SJCRH30 (cell line): Measurements from ENCODE around the gene HMGN4. TPM values are rescaled to one million over a fixed set of nuclear protein-coding genes. Genes with fewer than 3 reads are reported as not detected.
"Not testable (repeated sequence)": the region's sequence is repeated elsewhere in the genome, so short reads cannot be mapped to it uniquely, and the experiment has no call there.

Source experiments
- DNase-seq, 2 experiments: peaks; one replicate each; pipeline ENCODE4 v3.0.0-alpha.2; 2015 to 2020
- H3K27ac ChIP-seq: fragments of 250-450 bp; sonication (Bioruptor Pico); 2 replicates; pipeline ENCODE4 v1.5.1; 2020; ENCODE audit warnings: mild to moderate bottlenecking, moderate library complexity
- H3K27me3 ChIP-seq: fragments of 250-450 bp; sonication (Bioruptor Pico); 2 replicates; pipeline ENCODE4 v1.5.1; 2020; ENCODE audit warnings: mild to moderate bottlenecking, moderate library complexity
- H3K36me3 ChIP-seq: fragments of 250-450 bp; sonication (Bioruptor Pico); 2 replicates; pipeline ENCODE4 v1.5.1; 2020; ENCODE audit warnings: mild to moderate bottlenecking, moderate library complexity
- H3K4me1 ChIP-seq: fragments of 250-450 bp; sonication (Bioruptor Pico); 2 replicates; pipeline ENCODE4 v1.5.1; 2020; ENCODE audit warnings: mild to moderate bottlenecking, moderate library complexity
- H3K4me3 ChIP-seq: fragments of 250-450 bp; sonication (Bioruptor Pico); 2 replicates; pipeline ENCODE4 v1.5.1; 2020; ENCODE audit warnings: mild to moderate bottlenecking, moderate library complexity
- H3K9me3 ChIP-seq: fragments of 250-450 bp; sonication (Bioruptor Pico); replicated peaks from 2 replicates; pipeline ENCODE4 v1.5.1; 2020; ENCODE audit warnings: mild to moderate bottlenecking, moderate library complexity
- total RNA-seq: library from RNA; depleted of rRNA; stranded (reverse); fragments of >200 nt; shearing (Covaris generic); gene quantifications from 2 replicates; pipeline ENCODE4 v1.2.3, GENCODE V29; 2014

Gene HMGN4
- total RNA-seq, 1 experiment from 2014 or later, result 53.8 TPM

DNA sequence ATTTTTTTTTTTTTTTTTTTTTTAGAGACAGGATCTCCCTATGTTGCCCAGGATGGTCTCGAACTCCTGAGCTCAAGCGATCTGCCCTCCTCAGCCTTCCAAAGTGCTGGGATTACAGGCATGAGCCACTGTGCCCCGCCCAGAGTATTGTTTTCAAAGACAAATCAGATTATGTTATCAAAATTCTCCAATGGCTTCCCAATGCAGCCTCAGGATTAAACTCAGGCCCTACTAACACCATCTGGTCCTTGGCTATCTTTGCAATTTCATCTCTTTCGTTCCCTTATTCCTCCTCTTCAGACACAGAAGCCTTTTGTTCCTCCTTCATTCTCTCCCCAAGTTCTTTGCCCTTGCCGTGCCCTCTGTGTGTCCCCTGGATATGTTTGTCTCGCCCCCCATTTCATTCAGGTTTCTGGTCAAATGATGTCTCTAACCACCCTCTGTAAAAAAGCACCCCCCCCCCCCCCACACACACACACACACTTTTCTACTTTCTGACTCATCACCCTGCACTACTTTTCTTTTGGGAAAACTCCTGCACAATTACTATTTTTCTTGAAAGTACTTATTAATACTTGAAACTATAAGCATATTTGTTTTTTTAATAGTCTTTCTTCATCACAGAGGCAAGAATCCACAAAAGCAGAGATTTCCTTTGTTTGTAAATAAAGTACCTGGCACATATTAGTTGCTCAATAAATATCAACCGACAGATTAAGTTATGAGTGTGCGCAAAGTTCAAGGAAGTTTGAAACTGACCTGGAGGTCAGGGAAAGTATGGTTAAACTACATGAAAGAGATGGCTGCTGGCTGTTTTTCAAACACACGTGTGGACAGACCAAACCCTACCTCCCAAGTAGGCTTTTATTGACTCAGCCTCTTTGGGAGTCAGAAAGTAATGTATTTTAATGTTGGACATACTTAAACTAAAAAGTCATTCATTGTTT, 21.4 kb upstream of the HMGN4 start:
- Histone ChIP-seq H3K36me3 (no peaks in the 10 kb centered on the region), H3K4me3 (no peak overlapping the region), H3K9me3 (no peaks in the 10 kb centered on the region), H3K27ac (no peak overlapping the region), H3K27me3 (no peaks in the 10 kb centered on the region), H3K4me1 (no peaks in the 10 kb centered on the region; the same call in 1 of the 2 replicates)
- DNase-seq, result no peak

DNA sequence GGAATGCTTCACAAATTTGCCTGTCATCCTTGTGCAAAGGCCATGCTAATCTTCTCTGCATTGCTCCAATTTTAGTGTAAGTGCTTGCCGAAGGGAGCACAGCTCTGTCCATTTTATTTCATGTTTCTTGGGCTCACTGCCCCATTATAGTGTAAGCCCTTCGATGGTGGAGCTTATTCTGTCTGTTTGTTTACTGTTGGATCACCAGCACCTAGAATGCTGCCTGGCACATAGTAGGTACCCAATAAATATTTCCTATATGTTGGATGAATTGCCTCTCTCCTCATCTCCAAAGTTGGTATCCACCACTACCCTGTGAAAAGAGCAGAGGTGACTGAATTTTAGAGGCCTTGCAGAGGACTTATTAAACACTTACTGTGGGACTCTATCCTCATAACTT, 18.8 kb upstream of the HMGN4 start:
- Histone ChIP-seq H3K4me3 (no peak overlapping the region), H3K27ac (no peak overlapping the region), H3K9me3 (no peaks in the 10 kb centered on the region), H3K27me3 (no peaks in the 10 kb centered on the region), H3K36me3 (no peaks in the 10 kb centered on the region), H3K4me1 (no peaks in the 10 kb centered on the region; the same call in 1 of the 2 replicates)
- DNase-seq, result no peak

DNA sequence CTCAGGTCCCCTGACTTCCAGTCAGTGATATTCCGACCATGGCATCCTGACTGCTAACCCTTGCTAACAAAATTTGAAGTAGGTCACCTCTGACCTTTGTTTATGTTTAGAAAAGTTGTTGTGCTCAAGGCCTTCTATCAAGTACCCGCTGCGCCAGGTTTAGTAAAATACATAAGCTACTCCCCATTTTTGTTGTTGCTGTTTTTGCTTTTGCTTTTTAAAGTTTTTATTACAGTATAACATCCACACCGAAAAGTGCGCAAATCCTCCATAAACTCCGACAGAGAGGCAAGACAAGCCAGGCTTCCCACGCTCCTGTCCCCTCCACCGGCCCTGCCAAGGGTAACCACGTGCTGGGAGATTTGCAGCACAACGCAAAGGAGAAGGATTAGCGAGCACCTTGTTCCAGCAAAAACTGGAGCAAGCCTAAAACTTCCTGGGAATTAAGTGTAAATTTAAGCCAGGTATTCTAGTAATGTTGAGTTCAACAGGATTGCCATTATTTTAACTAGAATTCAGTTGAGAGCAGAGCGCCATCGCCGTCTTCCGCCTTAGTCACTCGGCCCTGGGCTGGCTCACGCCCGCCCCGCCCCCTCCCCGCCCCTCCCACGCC, 17.8 kb upstream of the HMGN4 start:
- no peaks in the 10 kb centered on the region; the same call in 1 of the 2 replicates for H3K4me1 ChIP-seq
- H3K36me3 ChIP-seq, result no peaks in the 10 kb centered on the region
- DNase-seq, result peak; percentile 65 to 72
- peak overlapping the region; percentile 62 for H3K4me3 ChIP-seq
- peak overlapping the region; percentile 65 for H3K27ac ChIP-seq
- no peaks in the 10 kb centered on the region for H3K9me3 ChIP-seq
- no peaks in the 10 kb centered on the region for H3K27me3 ChIP-seq

DNA sequence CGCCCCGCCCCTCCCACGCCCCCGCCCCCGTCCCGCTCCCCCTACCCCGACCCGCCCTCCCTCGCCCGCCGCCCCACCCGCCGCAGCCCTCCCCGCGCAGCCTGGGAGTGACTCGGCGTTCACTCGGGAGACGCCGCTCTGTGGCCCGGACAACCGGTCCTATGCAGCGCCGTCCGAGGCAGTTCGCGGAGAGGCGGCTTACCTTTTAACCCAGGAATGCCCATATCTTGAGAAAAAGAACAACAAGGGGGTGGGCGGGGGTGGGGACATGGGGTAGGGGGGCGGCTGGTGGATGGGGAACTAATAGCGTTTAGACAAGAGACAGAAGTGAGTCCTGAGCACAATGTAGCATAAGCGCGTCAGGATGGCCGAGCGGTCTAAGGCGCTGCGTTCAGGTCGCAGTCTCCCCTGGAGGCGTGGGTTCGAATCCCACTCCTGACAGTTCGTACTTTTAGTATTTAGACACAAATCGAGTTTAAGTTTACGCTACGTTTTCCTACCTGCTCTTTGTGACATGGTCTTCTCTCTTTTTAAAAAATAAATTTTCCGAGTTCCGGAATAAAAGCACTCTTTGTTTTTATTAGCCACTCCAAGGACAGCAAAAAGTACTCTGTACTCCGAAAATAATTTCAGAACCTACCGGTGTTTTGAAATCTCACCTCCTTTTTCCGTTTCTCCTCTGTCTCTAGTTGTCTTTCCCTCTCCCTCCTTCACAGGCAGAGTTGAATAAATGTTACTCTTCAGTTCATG, 17.1 kb upstream of the HMGN4 start:
- Histone ChIP-seq H3K36me3 (no peaks in the 10 kb centered on the region), H3K9me3 (no peaks in the 10 kb centered on the region), H3K4me3 (peak overlapping the region; percentile 62), H3K27ac (no peak overlapping the region), H3K4me1 (no peaks in the 10 kb centered on the region; the same call in 1 of the 2 replicates), H3K27me3 (no peaks in the 10 kb centered on the region)
- peak; percentile 81 to 83 for DNase-seq

DNA sequence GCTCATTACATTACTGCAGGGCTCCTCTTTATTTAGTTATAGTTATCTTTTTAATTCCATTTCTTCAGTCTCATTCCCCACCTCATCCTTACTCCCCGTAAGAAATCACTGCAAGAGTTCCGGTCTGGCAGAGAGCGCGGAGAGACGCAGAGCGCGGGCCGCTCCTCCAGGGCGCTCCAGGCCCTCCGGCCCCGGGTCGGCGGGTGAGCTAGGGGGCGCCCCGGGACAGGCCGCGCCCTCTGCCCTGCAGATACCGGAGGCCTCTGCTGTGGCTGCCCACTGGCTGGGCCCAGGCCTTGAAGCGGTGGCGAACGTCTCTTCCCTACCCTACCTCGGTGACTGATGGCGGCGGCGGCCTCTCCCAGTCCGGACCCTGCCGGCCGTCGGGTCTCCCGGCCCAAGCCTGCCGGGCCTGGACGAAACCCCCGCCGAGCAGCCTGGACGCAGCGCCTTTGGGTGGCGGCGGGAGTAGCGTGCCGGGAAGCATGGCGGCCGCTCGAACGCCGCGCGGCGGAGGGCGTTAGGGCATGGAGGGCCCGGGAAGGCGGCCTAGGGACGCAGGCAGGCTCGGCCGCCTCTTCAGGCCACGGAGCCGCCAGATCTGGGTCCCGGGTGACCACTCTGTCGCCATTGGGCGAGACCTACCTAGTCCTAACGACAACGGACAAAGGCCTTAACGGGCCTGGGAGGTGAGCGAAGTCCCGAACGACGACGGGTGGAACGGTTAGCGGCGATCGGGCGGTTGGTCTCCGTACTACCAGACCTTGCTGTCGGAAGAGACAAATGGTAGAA, 16.4 kb upstream of the HMGN4 start:
- Histone ChIP-seq H3K9me3 (no peaks in the 10 kb centered on the region), H3K27me3 (no peaks in the 10 kb centered on the region), H3K36me3 (no peaks in the 10 kb centered on the region), H3K4me1 (no peaks in the 10 kb centered on the region; the same call in 1 of the 2 replicates), H3K27ac (no peak overlapping the region), H3K4me3 (peak overlapping the region; percentile 62)
- DNase-seq, result peak in 1 of 2 experiments; percentile 27

DNA sequence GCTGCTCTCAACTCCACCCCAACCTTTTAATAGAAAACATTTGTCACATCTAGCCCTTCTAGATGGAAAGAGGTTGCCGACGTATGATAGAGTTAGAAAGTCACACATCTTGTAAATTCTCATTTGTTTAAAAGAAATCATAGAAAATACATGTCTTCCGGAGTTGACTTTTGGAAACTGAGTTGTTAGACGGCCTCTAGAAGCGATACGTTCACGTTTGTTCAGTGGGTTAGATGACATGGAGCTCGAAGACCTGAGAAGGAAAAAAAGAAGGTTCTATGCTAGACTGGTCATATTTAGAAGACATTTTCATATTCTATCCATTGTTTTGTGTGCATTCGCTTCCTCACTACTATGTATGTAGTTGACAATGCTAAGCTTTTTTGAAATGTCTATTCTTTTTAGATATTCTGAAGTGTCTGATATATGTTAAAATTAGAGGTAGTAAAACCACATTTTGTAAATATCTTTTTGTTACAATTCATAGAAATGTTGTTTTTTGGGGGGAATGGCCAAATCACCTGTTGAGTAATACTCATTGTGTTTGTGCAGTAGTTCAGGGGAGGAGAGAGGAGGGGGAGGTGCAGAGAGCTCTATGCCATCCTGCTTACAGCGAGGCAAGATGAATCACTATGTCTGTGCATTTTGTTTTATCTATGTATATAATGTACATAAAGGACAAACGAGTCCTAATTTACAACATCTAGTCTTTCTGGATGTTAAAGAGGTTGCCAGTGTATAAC, 15.5 kb upstream of the HMGN4 start:
- H3K4me3 ChIP-seq, H3K4me1 ChIP-seq, H3K9me3 ChIP-seq, DNase-seq, H3K27me3 ChIP-seq, H3K27ac ChIP-seq, H3K36me3 ChIP-seq: not testable (repeated sequence)

DNA sequence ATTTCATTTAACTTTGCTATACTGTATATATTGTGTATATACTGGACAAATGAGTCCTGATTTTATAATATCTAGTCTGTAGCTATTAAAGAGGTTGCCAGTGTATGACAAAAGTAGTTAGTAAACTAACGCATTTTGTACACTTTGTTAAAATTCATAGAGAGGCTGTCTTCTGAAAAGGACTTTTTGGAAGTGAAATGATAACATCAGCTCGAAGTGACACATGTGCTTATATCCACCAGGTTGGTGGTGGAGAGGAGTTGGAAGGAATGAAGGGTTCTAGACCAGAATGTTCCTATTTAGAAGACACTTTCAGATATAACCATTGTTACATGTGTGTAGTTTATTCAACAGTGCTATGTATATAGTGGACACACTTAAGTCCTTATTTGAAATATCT, 13.9 kb upstream of the HMGN4 start:
- not testable (repeated sequence) for H3K27ac ChIP-seq, DNase-seq, H3K4me1 ChIP-seq, H3K36me3 ChIP-seq, H3K9me3 ChIP-seq, H3K27me3 ChIP-seq, H3K4me3 ChIP-seq

DNA sequence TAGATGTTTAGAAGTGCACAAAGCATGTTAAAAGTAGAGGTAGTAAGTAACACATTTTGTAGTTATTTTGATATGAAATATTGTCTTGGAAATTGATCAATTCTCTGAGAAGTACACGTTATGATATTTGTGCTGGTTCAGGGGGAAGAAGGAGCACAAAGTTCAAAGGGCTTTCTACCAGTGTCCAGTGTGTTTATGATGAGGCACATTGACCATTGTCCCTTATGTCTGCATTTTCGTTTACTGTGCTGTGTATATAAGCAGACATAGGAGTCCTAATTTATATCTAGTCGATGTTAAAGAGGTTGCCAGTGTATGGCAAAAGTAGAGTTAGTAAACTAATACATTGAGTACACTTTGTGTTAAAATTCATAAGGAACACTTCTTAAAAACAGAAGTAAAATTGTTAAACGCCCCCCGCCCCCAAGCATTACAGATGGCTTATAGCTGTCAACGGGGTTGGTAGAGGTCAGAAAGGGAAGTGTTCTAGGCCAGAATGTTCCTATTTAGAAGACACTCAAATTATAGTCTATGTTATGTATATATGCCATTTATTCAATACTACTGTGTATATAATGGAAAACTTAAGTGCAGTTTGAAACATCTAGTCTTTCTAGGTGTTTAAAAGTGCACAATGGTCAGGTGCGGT, 13.3 kb upstream of the HMGN4 start:
- Histone ChIP-seq H3K4me1 (no peaks in the 10 kb centered on the region; the same call in 1 of the 2 replicates), H3K27ac (no peak overlapping the region), H3K4me3 (no peak overlapping the region), H3K27me3 (no peaks in the 10 kb centered on the region), H3K9me3 (no peaks in the 10 kb centered on the region), H3K36me3 (no peaks in the 10 kb centered on the region)
- DNase-seq, result no peak

DNA sequence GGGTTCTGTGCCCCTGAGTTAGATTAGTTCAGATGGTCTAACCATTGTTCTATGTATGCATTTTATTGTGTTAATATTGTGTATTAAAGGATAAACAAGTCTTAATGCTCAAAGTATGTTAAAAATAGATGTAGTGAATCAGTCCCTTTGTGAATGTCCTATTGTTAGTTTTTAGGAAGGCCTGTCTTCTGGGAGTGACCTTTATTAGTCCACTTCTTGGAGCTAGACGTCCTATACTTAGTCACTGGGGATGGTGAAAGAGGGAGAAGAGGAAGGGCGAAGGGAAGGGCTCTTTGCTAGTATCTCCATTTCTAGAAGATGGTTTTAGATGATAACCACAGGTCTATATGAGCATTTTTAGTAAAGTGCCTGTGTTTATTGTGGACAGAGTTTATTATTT, 12.3 kb upstream of the HMGN4 start:
- DNase-seq, result no peak
- Histone ChIP-seq H3K9me3 (no peaks in the 10 kb centered on the region), H3K27me3 (no peaks in the 10 kb centered on the region), H3K4me3 (no peak overlapping the region), H3K27ac (no peak overlapping the region), H3K36me3 (no peaks in the 10 kb centered on the region), H3K4me1 (no peaks in the 10 kb centered on the region)

DNA sequence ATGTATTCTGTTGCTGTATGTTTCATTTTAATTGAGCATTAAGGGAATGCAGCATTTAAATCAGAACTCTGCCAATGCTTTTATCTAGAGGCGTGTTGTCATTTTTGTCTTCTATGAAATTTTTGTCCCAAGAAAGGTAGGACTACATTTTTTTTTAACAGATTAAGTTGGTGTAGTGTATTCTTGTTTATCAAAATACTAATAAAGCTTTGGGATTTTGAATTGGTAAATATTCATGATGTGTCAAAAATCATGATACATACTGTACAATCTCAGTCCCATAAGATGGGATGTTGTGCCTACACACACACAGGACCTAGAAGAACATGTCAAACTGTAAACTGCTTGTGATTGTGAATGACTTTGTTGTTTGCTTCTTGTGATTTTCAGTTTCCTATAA, 11.2 kb upstream of the HMGN4 start:
- Histone ChIP-seq H3K9me3 (no peaks in the 10 kb centered on the region), H3K4me1 (no peaks in the 10 kb centered on the region)
- no peak for DNase-seq

DNA sequence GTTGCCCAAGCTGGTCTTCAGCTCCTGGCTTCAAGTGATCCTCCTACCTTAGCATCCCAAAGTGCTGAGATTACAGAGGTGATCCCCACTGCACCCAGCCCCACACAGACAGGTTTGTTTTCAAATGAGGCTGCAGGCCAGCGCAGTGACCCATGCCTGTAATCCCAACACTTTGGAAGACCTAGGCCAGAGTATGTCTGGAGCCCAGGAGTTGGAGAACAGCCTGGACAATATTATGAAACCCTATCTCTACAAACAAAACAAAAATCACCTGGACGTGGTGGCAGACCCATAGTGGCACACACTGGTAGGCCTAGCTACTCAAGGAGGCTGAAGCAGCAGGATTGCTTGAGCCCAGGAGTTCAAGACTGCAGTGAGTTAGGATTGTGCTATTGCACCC, 8.0 kb upstream of the HMGN4 start:
- no peaks in the 10 kb centered on the region for H3K36me3 ChIP-seq
- H3K4me1 ChIP-seq, result peaks cover 3% of the 10 kb centered on the region; the same call in 1 of the 2 replicates
- no peaks in the 10 kb centered on the region for H3K9me3 ChIP-seq
- H3K4me3 ChIP-seq, result no peak overlapping the region
- H3K27ac ChIP-seq, result no peak overlapping the region
- no peak for DNase-seq
- no peaks in the 10 kb centered on the region for H3K27me3 ChIP-seq

More for the DNA sequence above, 11.2 kb upstream of the HMGN4 start:
- Histone ChIP-seq H3K27me3 (no peaks in the 10 kb centered on the region), H3K4me3 (no peak overlapping the region), H3K27ac (no peak overlapping the region), H3K36me3 (no peaks in the 10 kb centered on the region)

DNA sequence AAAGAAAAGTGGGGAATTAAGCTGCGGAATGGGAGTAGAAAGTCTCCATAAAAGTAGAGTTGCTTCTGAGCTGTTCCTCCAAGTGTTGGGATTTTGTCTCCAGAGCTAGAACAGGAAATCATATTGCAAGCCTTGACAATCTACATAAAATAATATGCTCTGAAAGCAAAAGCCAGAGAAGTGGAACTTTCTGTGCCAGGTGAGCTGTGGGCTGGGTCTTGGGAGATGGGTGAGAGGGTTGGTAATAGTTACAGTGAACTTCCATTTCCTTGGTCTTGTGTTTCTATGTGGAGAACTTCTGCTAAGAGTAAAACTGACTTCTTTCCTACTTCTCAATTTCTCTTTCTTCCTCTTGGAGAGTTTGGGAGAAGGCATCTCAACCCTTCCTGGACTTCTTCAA, 6.3 kb upstream of the HMGN4 start:
- H3K27me3 ChIP-seq, result no peaks in the 10 kb centered on the region
- no peaks in the 10 kb centered on the region for H3K36me3 ChIP-seq
- no peak overlapping the region for H3K27ac ChIP-seq
- DNase-seq, result no peak
- no peak overlapping the region for H3K4me3 ChIP-seq
- H3K9me3 ChIP-seq, result no peaks in the 10 kb centered on the region
- peaks cover 3% of the 10 kb centered on the region; the same call in 1 of the 2 replicates for H3K4me1 ChIP-seq
